HEK293 (cell line): ENCODE data around the gene OCLN.

Source experiments
- CTCF ChIA-PET: fragments of 350-600 bp; formaldehyde crosslinking; extraction: SDS; loops from one replicate; lab custom pipeline; 2021; ENCODE audit warnings: antibody characterized with exemption; lab: Yijun Ruan, JAX
- POLR2A ChIA-PET: fragments of 300-600 bp; formaldehyde crosslinking; extraction: SDS; loops from one replicate; lab custom pipeline; 2020; ENCODE audit warnings: antibody characterized with exemption, inconsistent platforms; lab: Yijun Ruan, JAX
- H3K27ac ChIP-seq: fragments of 200-500 bp; sonication (Bioruptor generic); 2 replicates; pipeline ENCODE4 v1.5.1; 2014; ENCODE audit warnings: low read depth, low read length, control low read depth, inconsistent platforms; ENCODE audit errors: extremely low read depth
- H3K36me3 ChIP-seq, 2 experiments: fragments of 200-500 bp in 1 of 2; sonication (Bioruptor generic) in 1 of 2; 1 replicate in 1 of 2; 2 replicates in 1 of 2; pipeline ENCODE4 v1.5.1; 2014 to 2017; ENCODE audit warnings: inconsistent platforms in 2 of 2, low read length in 2 of 2; ENCODE audit not compliant: control insufficient read depth in 2 of 2, insufficient read depth in 1 of 2
- H3K4me1 ChIP-seq: fragments of 200-500 bp; sonication (Bioruptor generic); 2 replicates; pipeline ENCODE4 v1.5.1; 2014; ENCODE audit warnings: mild to moderate bottlenecking, low read length, inconsistent platforms; ENCODE audit not compliant: control insufficient read depth, insufficient read depth
- H3K4me3 ChIP-seq: 2 replicates; pipeline ENCODE4 v1.5.1; 2011; ENCODE audit warnings: low read depth, mild to moderate bottlenecking, control low read depth, low read length, moderate library complexity
- H3K9me3 ChIP-seq: fragments of 200-500 bp; sonication (Bioruptor generic); 2 replicates; pipeline ENCODE4 v1.5.1; 2014; ENCODE audit warnings: low read depth, low read length, inconsistent platforms; ENCODE audit not compliant: control insufficient read depth, insufficient read depth
- GLI2 ChIP-seq: fragments of 450-650 bp; formaldehyde crosslinking; IDR thresholded peaks from 2 replicates; pipeline ENCODE4; 2017; ENCODE audit warnings: missing biosample characterization, missing genetic modification characterization, low read depth, borderline replicate concordance
- GLI4 ChIP-seq: fragments of 450-650 bp; formaldehyde crosslinking; IDR thresholded peaks from 2 replicates; pipeline ENCODE4 v1.5.1; 2016; ENCODE audit warnings: missing biosample characterization, missing genetic modification characterization
- KLF10 ChIP-seq: fragments of 450-650 bp; IDR thresholded peaks from 2 replicates; pipeline ENCODE4 v1.5.1; 2018; ENCODE audit warnings: missing biosample characterization, mild to moderate bottlenecking, missing genetic modification characterization
- KLF8 ChIP-seq: fragments of 450-650 bp; formaldehyde crosslinking; IDR thresholded peaks from 2 replicates; pipeline ENCODE4 v1.5.1; 2016; ENCODE audit warnings: missing biosample characterization, missing genetic modification characterization
- KLF9 ChIP-seq: fragments of 450-650 bp; formaldehyde crosslinking; IDR thresholded peaks from 2 replicates; pipeline ENCODE4 v1.5.1; 2016; ENCODE audit warnings: missing biosample characterization, missing genetic modification characterization, low read depth
- ZBTB11 ChIP-seq: fragments of 450-650 bp; formaldehyde crosslinking; conservative IDR thresholded peaks from 2 replicates; pipeline ENCODE4 v1.5.1; 2016; ENCODE audit warnings: low read depth, missing biosample characterization, missing genetic modification characterization
- ZBTB20 ChIP-seq: fragments of 450-650 bp; formaldehyde crosslinking; IDR thresholded peaks from 2 replicates; pipeline ENCODE4 v1.5.1; 2016; ENCODE audit warnings: missing biosample characterization, missing genetic modification characterization
- ZBTB7A ChIP-seq: fragments of 450-650 bp; formaldehyde crosslinking; IDR thresholded peaks from 2 replicates; pipeline ENCODE4 v1.5.1; 2016; ENCODE audit warnings: low read depth, missing biosample characterization, missing genetic modification characterization
- ZFP3 ChIP-seq: fragments of 450-650 bp; formaldehyde crosslinking; IDR thresholded peaks from 2 replicates; pipeline ENCODE4 v1.5.1; 2016; ENCODE audit warnings: low read depth, missing biosample characterization, missing genetic modification characterization
- ZNF132 ChIP-seq: fragments of 450-650 bp; formaldehyde crosslinking; IDR thresholded peaks from 2 replicates; pipeline ENCODE4 v1.5.1; 2017; ENCODE audit warnings: missing biosample characterization, missing genetic modification characterization, borderline replicate concordance
- ZNF155 ChIP-seq: fragments of 450-650 bp; formaldehyde crosslinking; IDR thresholded peaks from 2 replicates; pipeline ENCODE4 v1.5.1; 2016; ENCODE audit warnings: missing biosample characterization, missing genetic modification characterization
- ZNF223 ChIP-seq: fragments of 450-650 bp; formaldehyde crosslinking; IDR thresholded peaks from 2 replicates; pipeline ENCODE4 v1.5.1; 2016; ENCODE audit warnings: missing biosample characterization, missing genetic modification characterization
- ZNF239 ChIP-seq: fragments of 450-650 bp; formaldehyde crosslinking; IDR thresholded peaks from 2 replicates; pipeline ENCODE4 v1.5.1; 2016; ENCODE audit warnings: missing biosample characterization, missing genetic modification characterization
- ZNF24 ChIP-seq: fragments of 450-650 bp; formaldehyde crosslinking; IDR thresholded peaks from 2 replicates; pipeline ENCODE4 v1.5.1; 2016; ENCODE audit warnings: missing biosample characterization, missing genetic modification characterization
- ZNF324 ChIP-seq: fragments of 450-650 bp; formaldehyde crosslinking; IDR thresholded peaks from 2 replicates; pipeline ENCODE4 v1.5.1; 2016; ENCODE audit warnings: missing biosample characterization, missing genetic modification characterization
- ZNF335 ChIP-seq: fragments of 450-650 bp; formaldehyde crosslinking; conservative IDR thresholded peaks from 2 replicates; pipeline ENCODE4 v1.5.1; 2016; ENCODE audit warnings: missing biosample characterization, missing genetic modification characterization
- ZNF391 ChIP-seq: fragments of 450-650 bp; formaldehyde crosslinking; IDR thresholded peaks from 2 replicates; pipeline ENCODE4 v1.5.1; 2016; ENCODE audit warnings: low read depth, missing biosample characterization, missing genetic modification characterization, borderline replicate concordance
- ZNF423 ChIP-seq: fragments of 450-650 bp; formaldehyde crosslinking; IDR thresholded peaks from 2 replicates; pipeline ENCODE4 v1.5.1; 2016; ENCODE audit warnings: missing biosample characterization, missing genetic modification characterization
- ZNF426 ChIP-seq: fragments of 450-650 bp; formaldehyde crosslinking; IDR thresholded peaks from 2 replicates; pipeline ENCODE4 v1.5.1; 2017; ENCODE audit warnings: missing biosample characterization, missing genetic modification characterization, mild to moderate bottlenecking, inconsistent platforms, moderate library complexity
- ZNF558 ChIP-seq: fragments of 450-650 bp; formaldehyde crosslinking; IDR thresholded peaks from 2 replicates; pipeline ENCODE4 v1.5.1; 2016; ENCODE audit warnings: missing biosample characterization, missing genetic modification characterization
- ZNF626 ChIP-seq: fragments of 450-650 bp; sonication (Bioruptor Pico); formaldehyde crosslinking; IDR thresholded peaks from 2 replicates; pipeline ENCODE4 v1.5.1; 2018; ENCODE audit warnings: missing biosample characterization, missing genetic modification characterization, inconsistent platforms
- ZNF837 ChIP-seq: fragments of 450-650 bp; formaldehyde crosslinking; IDR thresholded peaks from 2 replicates; pipeline ENCODE4 v1.5.1; 2016; ENCODE audit warnings: missing biosample characterization, missing genetic modification characterization
- TF ChIP-seq, protein P1 (sequence below): fragments of 450-650 bp; IDR thresholded peaks from 2 replicates; pipeline ENCODE4 v1.5.1; 2018; ENCODE audit warnings: missing biosample characterization, mild to moderate bottlenecking, missing genetic modification characterization
- TF ChIP-seq, protein P2 (sequence below): fragments of 450-650 bp; formaldehyde crosslinking; IDR thresholded peaks from 2 replicates; pipeline ENCODE4 v1.5.1; 2016; ENCODE audit warnings: missing biosample characterization, missing genetic modification characterization
- TF ChIP-seq, protein P3 (sequence below): fragments of 450-650 bp; formaldehyde crosslinking; IDR thresholded peaks from 2 replicates; pipeline ENCODE4 v1.5.1; 2016; ENCODE audit warnings: missing biosample characterization, missing genetic modification characterization, borderline replicate concordance

OCLN gene

GRCh38 chr5:69491027-69491426, 1.6 kb upstream of the OCLN start (continued):
- no peak for TF ChIP-seq ZNF837 (tag by site-specific recombination)
- TF ChIP-seq KLF9 (tag by site-specific recombination) = no peak
- no peak for TF ChIP-seq KLF10

DNA sequence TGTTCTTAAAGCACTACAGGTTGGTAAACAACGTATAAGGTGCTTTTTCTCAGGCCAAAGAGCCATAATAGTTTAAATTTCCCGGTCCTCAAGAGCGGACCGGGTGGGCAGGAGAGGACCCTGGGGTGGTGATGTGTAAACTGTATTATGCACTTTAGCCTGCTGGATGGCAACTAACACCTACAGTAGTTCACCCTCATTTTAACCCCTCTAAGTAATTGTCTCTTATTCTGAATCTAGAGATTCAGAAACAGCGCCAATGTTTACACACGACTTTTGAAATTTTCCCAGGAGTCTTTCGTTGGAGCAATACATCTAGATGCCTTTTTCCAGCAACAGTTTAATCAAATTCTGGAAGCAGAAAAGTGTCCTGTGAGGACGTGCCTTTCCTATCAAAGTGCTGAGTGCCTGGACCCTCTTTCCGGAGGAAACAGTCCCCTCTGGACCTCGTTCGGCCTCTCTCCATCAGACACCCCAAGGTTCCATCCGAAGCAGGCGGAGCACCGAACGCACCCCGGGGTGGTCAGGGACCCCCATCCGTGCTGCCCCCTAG, 676 bp upstream of the OCLN start:
- H3K9me3 ChIP-seq = no peaks in the 10 kb centered on the region
- POLR2A ChIA-PET = no interaction called here
- H3K27ac ChIP-seq = peak overlapping the region; percentile 93; the same call in 1 of the 2 replicates
- CTCF ChIA-PET = no interaction called here
- no peaks in the 10 kb centered on the region for H3K36me3 ChIP-seq
- H3K4me3 ChIP-seq = peak overlapping the region; percentile 87
- peaks cover 17% of the 10 kb centered on the region for H3K4me1 ChIP-seq
- peak; percentile 86 for TF ChIP-seq ZBTB20 (tag by site-specific recombination)
- no peak for TF ChIP-seq GLI2 (tag by site-specific recombination)
- TF ChIP-seq ZNF423 (tag by site-specific recombination) = peak; percentile 100
- TF ChIP-seq ZNF558 (tag by site-specific recombination) = no peak
- TF ChIP-seq ZFP3 (tag by site-specific recombination) = peak; percentile 68; the same call in 1 of the 2 replicates
- TF ChIP-seq ZNF223 = peak; percentile 99
- no peak for TF ChIP-seq ZNF155 (tag by site-specific recombination)
- TF ChIP-seq ZNF626 (tag by site-specific recombination) = no peak
- no peak for TF ChIP-seq KLF8 (tag by site-specific recombination)
- TF ChIP-seq GLI4 (tag by site-specific recombination) = peak; percentile 63; the same call in 1 of the 2 replicates
- TF ChIP-seq ZNF391 (tag by site-specific recombination) = 0 out of 2 replicates have a peak, but pooled peaks have one; percentile 11
- TF ChIP-seq ZBTB11 (tag by site-specific recombination) = peak; percentile 72
- peak; percentile 87; the same call in 1 of the 2 replicates for TF ChIP-seq ZBTB7A
- TF ChIP-seq ZNF426 (tag by site-specific recombination) = no peak
- TF ChIP-seq ZNF239 (tag by site-specific recombination) = no peak
- TF ChIP-seq ZNF24 (tag by site-specific recombination) = no peak
- TF ChIP-seq, protein P1, sequence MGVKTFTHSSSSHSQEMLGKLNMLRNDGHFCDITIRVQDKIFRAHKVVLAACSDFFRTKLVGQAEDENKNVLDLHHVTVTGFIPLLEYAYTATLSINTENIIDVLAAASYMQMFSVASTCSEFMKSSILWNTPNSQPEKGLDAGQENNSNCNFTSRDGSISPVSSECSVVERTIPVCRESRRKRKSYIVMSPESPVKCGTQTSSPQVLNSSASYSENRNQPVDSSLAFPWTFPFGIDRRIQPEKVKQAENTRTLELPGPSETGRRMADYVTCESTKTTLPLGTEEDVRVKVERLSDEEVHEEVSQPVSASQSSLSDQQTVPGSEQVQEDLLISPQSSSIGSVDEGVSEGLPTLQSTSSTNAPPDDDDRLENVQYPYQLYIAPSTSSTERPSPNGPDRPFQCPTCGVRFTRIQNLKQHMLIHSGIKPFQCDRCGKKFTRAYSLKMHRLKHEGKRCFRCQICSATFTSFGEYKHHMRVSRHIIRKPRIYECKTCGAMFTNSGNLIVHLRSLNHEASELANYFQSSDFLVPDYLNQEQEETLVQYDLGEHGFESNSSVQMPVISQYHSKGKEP = 0 out of 2 replicates have a peak, but pooled peaks have one; percentile 3
- 0 out of 2 replicates have a peak, but pooled peaks have one; percentile 70 for TF ChIP-seq ZNF324
- TF ChIP-seq, protein P2, sequence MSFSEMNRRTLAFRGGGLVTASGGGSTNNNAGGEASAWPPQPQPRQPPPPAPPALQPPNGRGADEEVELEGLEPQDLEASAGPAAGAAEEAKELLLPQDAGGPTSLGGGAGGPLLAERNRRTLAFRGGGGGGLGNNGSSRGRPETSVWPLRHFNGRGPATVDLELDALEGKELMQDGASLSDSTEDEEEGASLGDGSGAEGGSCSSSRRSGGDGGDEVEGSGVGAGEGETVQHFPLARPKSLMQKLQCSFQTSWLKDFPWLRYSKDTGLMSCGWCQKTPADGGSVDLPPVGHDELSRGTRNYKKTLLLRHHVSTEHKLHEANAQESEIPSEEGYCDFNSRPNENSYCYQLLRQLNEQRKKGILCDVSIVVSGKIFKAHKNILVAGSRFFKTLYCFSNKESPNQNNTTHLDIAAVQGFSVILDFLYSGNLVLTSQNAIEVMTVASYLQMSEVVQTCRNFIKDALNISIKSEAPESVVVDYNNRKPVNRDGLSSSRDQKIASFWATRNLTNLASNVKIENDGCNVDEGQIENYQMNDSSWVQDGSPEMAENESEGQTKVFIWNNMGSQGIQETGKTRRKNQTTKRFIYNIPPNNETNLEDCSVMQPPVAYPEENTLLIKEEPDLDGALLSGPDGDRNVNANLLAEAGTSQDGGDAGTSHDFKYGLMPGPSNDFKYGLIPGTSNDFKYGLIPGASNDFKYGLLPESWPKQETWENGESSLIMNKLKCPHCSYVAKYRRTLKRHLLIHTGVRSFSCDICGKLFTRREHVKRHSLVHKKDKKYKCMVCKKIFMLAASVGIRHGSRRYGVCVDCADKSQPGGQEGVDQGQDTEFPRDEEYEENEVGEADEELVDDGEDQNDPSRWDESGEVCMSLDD = 0 out of 2 replicates have a peak, but pooled peaks have one; percentile 73
- TF ChIP-seq, protein P3, sequence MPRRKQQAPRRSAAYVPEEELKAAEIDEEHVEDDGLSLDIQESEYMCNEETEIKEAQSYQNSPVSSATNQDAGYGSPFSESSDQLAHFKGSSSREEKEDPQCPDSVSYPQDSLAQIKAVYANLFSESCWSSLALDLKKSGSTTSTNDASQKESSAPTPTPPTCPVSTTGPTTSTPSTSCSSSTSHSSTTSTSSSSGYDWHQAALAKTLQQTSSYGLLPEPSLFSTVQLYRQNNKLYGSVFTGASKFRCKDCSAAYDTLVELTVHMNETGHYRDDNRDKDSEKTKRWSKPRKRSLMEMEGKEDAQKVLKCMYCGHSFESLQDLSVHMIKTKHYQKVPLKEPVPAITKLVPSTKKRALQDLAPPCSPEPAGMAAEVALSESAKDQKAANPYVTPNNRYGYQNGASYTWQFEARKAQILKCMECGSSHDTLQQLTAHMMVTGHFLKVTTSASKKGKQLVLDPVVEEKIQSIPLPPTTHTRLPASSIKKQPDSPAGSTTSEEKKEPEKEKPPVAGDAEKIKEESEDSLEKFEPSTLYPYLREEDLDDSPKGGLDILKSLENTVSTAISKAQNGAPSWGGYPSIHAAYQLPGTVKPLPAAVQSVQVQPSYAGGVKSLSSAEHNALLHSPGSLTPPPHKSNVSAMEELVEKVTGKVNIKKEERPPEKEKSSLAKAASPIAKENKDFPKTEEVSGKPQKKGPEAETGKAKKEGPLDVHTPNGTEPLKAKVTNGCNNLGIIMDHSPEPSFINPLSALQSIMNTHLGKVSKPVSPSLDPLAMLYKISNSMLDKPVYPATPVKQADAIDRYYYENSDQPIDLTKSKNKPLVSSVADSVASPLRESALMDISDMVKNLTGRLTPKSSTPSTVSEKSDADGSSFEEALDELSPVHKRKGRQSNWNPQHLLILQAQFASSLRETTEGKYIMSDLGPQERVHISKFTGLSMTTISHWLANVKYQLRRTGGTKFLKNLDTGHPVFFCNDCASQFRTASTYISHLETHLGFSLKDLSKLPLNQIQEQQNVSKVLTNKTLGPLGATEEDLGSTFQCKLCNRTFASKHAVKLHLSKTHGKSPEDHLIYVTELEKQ = 0 out of 2 replicates have a peak, but pooled peaks have one; percentile 40
- TF ChIP-seq ZNF335 (tag by site-specific recombination) = peak; percentile 91
- no peak for TF ChIP-seq ZNF132 (tag by site-specific recombination)
